Measurements from ENCODE around the gene TAF8. TPM values are rescaled to one million over a fixed set of nuclear protein-coding genes. Genes with fewer than 3 reads are reported as not detected.

Gene TAF8
- total RNA-seq, 1 donor from 2014 or later: 31.5 TPM

- ATAC-seq (peak; percentile 46), DNase-seq (ENCODE audit: missing footprints) (no peak)
- intact Hi-C loops (cut with DNase I): no loop called here
Observed at GRCh38 chr6:42086046-42087035, 36.0 kb downstream of the TAF8 start.

DNA sequence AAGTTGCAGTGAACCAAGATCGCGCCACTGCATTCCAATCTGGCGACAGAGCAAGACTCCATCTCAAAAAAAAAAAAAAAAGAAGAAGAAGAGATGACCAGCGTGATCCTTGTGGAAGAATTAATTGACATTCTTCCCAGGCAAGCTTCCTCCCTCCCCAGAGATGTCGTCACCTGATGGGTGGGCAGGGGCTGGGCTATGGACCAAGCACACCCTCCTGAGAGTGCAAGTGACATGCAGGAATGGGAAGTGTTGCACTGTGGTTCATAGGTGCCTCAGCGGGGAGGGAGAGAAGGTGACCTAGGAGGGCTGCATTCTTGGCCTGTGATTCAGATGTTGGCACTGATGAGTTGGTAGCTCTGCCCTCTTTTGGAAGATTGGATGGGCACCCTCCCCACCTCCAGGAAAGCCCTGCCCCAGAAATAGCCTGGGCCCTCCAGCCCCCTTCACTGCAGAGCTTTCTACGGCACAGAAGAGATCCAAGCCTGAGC lies 37.8 kb downstream of the TAF8 start:
- DNase-seq (ENCODE audit: missing footprints): no peak
- intact Hi-C loops (cut with DNase I): no loop called here
- ATAC-seq: peak; percentile 84

DNA sequence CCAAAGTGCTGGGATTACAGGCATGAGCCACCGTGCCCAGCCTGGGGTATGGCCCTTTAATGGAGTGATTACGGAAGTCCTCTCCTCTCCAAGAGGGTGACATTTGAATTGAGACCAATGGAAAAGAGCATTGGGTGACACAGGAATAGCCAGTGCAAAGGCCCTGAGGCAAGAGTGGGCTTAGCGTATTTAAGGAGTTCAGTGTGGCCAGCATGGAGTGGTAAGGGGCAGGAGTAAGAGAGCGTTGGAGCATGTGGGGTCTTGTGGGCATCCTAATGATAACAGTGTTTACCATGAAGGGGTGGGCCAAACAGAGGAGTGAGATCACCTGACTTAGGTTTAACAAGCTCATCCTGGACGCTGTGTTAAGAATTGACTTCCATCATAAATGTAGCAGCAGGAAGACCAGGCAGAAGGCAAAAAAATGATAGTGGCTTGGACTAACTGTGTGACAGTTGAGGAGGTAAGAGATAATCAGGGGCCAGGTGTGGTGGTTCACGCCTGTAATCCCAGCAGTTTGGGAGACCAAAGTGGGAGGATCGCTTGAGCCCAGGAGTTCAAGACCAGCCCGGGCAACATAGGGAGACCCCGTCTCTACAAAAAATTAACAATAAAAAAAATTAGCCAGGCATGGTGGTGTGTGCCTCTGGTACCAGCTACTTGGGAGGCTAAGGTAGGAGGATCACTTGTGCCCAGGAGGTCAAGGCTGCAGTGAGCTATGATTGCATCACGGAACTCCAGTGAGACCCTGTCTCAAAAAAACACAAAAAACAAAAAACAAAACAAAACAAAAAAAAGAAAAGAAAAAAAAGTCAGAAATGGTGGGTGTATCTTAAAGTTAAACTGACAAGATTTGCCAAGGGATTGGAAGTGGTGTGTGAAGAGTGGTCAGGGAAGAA lies 40.7 kb downstream of the TAF8 start:
- no peak for ATAC-seq
- intact Hi-C loops (cut with DNase I): no loop called here
- DNase-seq (ENCODE audit: missing footprints): no peak

DNA sequence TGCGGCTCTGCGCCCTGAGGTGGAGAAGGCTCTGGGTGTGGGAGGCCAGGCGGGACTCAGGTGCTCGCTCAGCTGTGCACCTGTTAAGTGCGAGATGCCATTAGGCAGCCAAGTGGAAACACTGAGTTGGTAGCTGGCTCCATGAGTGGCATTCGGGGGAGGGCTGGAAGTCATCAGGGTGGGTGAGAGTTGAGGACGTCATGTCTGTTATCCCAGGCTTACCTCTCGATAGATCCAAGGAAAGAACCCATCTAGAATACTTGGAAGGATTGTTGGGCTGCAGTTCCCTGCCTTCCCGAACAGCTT lies 41.3 kb downstream of the TAF8 start:
- ATAC-seq (no peak), DNase-seq (ENCODE audit: missing footprints) (no peak)

DNA sequence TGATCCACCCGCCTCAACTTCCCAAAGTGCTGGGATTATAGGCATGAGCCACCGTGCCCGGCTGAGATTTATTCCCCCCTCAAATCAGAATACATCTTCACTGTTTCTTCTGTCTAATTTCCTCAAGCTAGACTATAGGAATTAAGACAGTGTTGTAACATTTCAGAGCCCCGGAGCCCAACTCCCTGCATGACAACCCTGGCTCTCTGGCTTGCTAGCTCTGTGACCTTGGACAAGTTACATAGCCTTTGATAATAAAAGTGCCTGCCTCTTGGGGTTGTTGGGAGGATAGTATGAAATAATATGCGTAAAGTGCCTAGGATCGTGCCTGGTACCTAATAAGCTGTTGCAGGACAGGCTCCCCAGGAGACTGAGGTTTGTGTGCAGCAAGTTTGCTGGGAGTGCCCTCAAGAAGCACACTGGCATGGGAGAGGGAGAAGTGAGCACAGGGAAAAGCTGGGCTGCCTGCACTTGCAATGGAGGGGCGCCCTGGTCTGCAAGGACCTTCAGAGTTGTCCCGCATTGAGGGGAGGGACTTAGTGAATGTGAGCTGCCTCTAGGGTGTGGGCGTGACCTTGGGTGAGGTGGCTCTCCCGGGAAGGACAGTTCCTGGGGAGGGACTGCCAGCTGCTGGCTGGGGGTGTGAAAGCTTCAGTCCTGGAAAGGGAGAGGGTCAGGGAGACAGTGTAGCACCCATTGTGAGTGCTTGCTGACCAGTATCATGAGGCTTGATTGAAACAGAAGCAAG lies 43.4 kb downstream of the TAF8 start:
- intact Hi-C loops (cut with DNase I): no loop called here

More for the DNA sequence above, 41.3 kb downstream of the TAF8 start:
- intact Hi-C loops (cut with DNase I): no loop called here

GRCh38 chr6:42095094-42095493 lies 44.8 kb downstream of the TAF8 start:
- ATAC-seq (no peak), DNase-seq (ENCODE audit: missing footprints) (no peak)
- intact Hi-C loops (cut with DNase I): no loop called here

More for the DNA sequence above, 43.4 kb downstream of the TAF8 start:
- DNase-seq (ENCODE audit: missing footprints): no peak
- peak; percentile 66 for ATAC-seq

DNA sequence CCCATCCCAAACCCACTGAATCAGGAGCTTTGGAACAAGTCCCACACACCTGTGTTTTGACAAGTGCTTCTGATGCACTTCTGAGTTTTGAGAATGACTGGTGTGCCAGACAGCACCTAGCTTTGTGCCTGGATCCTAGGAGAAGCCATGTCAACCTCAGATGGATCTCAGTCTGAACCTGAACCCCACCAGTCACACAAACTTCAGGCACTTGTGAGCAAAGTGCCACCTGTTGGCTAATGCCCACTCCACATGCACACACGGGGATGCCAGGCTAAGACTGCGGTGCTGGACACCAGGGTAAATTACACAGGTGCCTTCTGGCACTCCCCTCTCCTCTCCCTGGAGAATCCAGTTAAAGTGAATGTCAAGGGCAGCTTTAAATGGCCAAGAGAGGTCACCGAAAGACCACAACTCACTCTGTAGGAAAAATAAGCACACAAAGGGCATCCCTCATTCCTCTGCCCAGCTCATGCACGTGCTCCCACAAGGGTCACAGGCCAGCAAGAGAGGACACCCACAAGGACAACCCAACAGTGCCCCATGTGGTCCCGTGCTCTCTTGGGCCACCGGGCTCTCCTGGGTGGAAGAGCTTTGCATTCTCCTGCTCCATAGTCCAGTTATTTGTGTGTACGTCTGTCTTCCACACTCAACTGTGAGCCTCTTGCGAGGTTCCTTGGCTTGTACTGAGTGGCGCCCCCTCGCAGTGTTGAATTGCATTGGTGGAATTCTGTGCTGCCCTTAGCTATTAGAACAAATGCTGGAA lies 45.6 kb downstream of the TAF8 start:
- intact Hi-C loops (cut with DNase I): no loop called here
- ATAC-seq (no peak), DNase-seq (ENCODE audit: missing footprints) (no peak)

DNA sequence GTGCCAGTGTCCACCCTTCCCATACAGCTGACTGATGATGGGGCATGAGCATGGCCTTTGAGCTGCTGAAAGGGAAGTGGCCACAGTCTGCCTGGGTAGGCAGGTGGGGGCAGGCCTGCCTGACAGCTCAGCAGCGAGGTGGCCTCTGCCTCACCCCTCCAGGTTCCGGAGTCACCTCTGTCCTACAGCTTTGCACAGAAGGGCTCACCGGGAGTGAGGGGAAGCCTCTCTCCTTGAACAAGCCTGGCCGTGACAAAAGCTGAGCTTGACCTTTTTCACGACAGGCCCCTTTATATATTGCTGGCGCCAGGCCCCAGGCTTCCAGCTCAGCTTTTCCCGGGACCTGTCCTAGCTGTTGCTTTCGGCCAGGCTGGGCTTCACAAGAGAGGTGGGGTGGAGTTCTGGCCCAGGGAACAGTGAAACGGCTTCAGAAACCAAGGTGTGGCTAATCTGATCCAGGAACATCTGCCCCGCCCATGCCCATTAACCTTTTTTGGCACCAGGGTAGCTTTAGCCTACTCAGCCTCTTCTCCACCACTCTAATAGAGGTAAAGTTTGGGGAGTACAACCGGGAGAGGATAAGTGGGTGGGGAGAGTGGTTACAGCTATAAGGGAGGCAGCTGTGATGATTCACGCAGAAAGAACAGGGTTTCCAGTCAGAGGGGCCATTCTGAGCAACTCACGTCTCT lies 49.2 kb downstream of the TAF8 start:
- ATAC-seq (no peak), DNase-seq (ENCODE audit: missing footprints) (no peak)
- intact Hi-C loops (cut with DNase I): loop anchor here (5.0 kb wide), 1 partner anchor 32 kb away; no protein-coding TSS in a partner anchor

GRCh38 chr6:42100029-42100901 lies 49.9 kb downstream of the TAF8 start:
- intact Hi-C loops (cut with DNase I): loop anchor here (5.0 kb wide), 1 partner anchor 33 kb away; no protein-coding TSS in a partner anchor
- DNase-seq (ENCODE audit: missing footprints) (no peak), ATAC-seq (no peak)

GRCh38 chr6:42101186-42101657 lies 50.9 kb downstream of the TAF8 start:
- ATAC-seq: no peak
- no peak for DNase-seq (ENCODE audit: missing footprints)
- intact Hi-C loops (cut with DNase I): loop anchor here (5.0 kb wide), 1 partner anchor 34 kb away; no protein-coding TSS in a partner anchor

DNA sequence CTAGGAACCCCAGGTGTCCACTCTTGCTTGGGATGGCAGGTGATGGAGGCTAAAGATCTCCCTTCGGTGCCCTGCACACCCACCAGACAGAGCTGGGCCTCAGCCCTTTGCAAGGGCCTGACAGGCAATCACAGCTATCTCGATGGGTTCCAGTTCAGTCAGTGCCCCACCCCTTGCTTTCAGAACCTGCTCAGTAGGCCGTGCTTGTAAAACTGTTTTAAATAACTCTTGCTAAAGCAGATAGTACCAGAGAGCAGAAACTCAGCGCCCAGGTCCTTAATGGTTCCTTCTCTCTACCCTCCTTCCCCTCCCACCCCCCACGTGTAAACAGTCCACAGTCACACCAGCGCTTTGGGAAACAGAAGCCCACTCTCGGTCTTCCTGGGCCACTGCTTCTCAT lies 52.9 kb downstream of the TAF8 start:
- intact Hi-C loops (cut with DNase I): loop anchor here (5.0 kb wide), 1 partner anchor 36 kb away; no protein-coding TSS in a partner anchor
- DNase-seq (ENCODE audit: missing footprints): no peak
- ATAC-seq: no peak

- intact Hi-C loops (cut with DNase I): loop anchor here (5.0 kb wide), 1 partner anchor 36 kb away; no protein-coding TSS in a partner anchor
- DNase-seq (ENCODE audit: missing footprints) (no peak), ATAC-seq (no peak)
Observed at GRCh38 chr6:42103753-42104094, 53.4 kb downstream of the TAF8 start.

GRCh38 chr6:42104095-42104803 lies 53.9 kb downstream of the TAF8 start:
- peak; percentile 93 for ATAC-seq
- peak; percentile 87 for DNase-seq (ENCODE audit: missing footprints)
- intact Hi-C loops (cut with DNase I): loop anchor here (5.0 kb wide), 1 partner anchor 37 kb away; no protein-coding TSS in a partner anchor

- intact Hi-C loops (cut with DNase I): loop anchor here (5.0 kb wide), 1 partner anchor 37 kb away; no protein-coding TSS in a partner anchor
- DNase-seq (ENCODE audit: missing footprints) (no peak), ATAC-seq (no peak)
Observed at GRCh38 chr6:42104804-42105125, 54.4 kb downstream of the TAF8 start.

- intact Hi-C loops (cut with DNase I): no loop called here
- no peak for ATAC-seq
Observed at GRCh38 chr6:42105156-42105648, 54.9 kb downstream of the TAF8 start.

GRCh38 chr6:42105709-42106108 lies 55.4 kb downstream of the TAF8 start:
- intact Hi-C loops (cut with DNase I): no loop called here
- ATAC-seq (no peak), DNase-seq (ENCODE audit: missing footprints) (peak; percentile 59)

More at GRCh38 chr6:42105156-42105648, 54.9 kb downstream of the TAF8 start:
- DNase-seq (ENCODE audit: missing footprints): peak; percentile 50
